Measurements from ENCODE around the gene ARL9.

ARL9 gene

GRCh38 chr4:56570041-56570440 is 64.5 kb downstream of the ARL9 start:
- WGBS, 2 experiments = 87 to 89% methylated on average over 3 to 4 of the region's 4 CpGs
- Histone ChIP-seq H3K27me3 (ENCODE audit: control insufficient read depth, insufficient read depth, low read length, poor library complexity, severe bottlenecking) (no peaks in the 10 kb centered on the region), H3K27ac (ENCODE audit: insufficient read depth, low read depth, low read length, poor library complexity, severe bottlenecking) (no peak overlapping the region), H3K4me1 (ENCODE audit: control insufficient read depth, insufficient read depth, low read length) (no peaks in the 10 kb centered on the region), H3K4me3 (ENCODE audit: insufficient read depth, low read depth, low read length) (no peak overlapping the region), H3K36me3 (ENCODE audit: control insufficient read depth, insufficient read depth, low read length) (no peaks in the 10 kb centered on the region), H3K9me3 (ENCODE audit: control insufficient read depth, low read length) (no peaks in the 10 kb centered on the region)

Data from ectodermal cell (in vitro differentiated cells).